Brain microvascular endothelial cell (primary cell): ENCODE results near the gene PELO.
A peak's percentile ranks its signal among the peaks of the same experiment; 100 is the strongest.
"Not testable (repeated sequence)": the region's sequence is repeated elsewhere in the genome, so short reads cannot be mapped to it uniquely, and the experiment has no call there.

Experiments
- DNase-seq: peaks from one replicate; pipeline ENCODE4 v3.0.0-alpha.2; 2020
- H3K27ac ChIP-seq: fragments of 250-450 bp; sonication (Bioruptor Pico); 2 replicates; pipeline ENCODE4 v1.5.1; 2020; ENCODE audit warnings: mild to moderate bottlenecking, moderate library complexity
- H3K27me3 ChIP-seq: fragments of 250-450 bp; sonication (Bioruptor Pico); replicated peaks from 2 replicates; pipeline ENCODE4 v1.5.1; 2020; ENCODE audit warnings: mild to moderate bottlenecking
- H3K36me3 ChIP-seq: fragments of 250-450 bp; sonication (Bioruptor Pico); replicated peaks from 2 replicates; pipeline ENCODE4 v1.5.1; 2020; ENCODE audit warnings: mild to moderate bottlenecking
- H3K4me3 ChIP-seq: 2 replicates; pipeline ENCODE4 v1.5.1; 2011; ENCODE audit warnings: low read depth, mild to moderate bottlenecking, control low read depth, low read length, moderate library complexity
- CTCF ChIP-seq: IDR thresholded peaks from 2 replicates; pipeline ENCODE4 v1.5.1; 2011; ENCODE audit warnings: low read depth, mild to moderate bottlenecking, moderate library complexity, low read length, control low read depth, inconsistent platforms; ENCODE audit errors: missing control alignments
- in situ Hi-C: cut with HindIII; loops from 2 replicates; pipeline ENCODE4 v1.10.0; 2017; ENCODE audit warnings: low sequenced_read_pairs, low pct_ligation_motif_present

PELO gene

GRCh38 chr5:52811067-52811749 lies 23.5 kb downstream of the PELO start:
- in situ Hi-C loops: no loop called here

GRCh38 chr5:52814352-52815148 lies 26.8 kb downstream of the PELO start:
- no peaks in the 10 kb centered on the region for H3K36me3 ChIP-seq

More at GRCh38 chr5:52811067-52811749, 23.5 kb downstream of the PELO start:
- H3K4me3 ChIP-seq: no peak overlapping the region
- TF ChIP-seq CTCF: no peak
- H3K36me3 ChIP-seq: no peaks in the 10 kb centered on the region
- DNase-seq: peak; percentile 67
- H3K27ac ChIP-seq: peak overlapping the region; percentile 63
- H3K27me3 ChIP-seq: no peaks in the 10 kb centered on the region

GRCh38 chr5:52817818-52818217 lies 30.1 kb downstream of the PELO start:
- Histone ChIP-seq H3K27me3 (no peaks in the 10 kb centered on the region), H3K27ac (no peak overlapping the region), H3K36me3 (no peaks in the 10 kb centered on the region), H3K4me3 (no peak overlapping the region)
- no peak for TF ChIP-seq CTCF
- in situ Hi-C loops: no loop called here
- DNase-seq: no peak

More at GRCh38 chr5:52814352-52815148, 26.8 kb downstream of the PELO start:
- TF ChIP-seq CTCF: no peak
- Histone ChIP-seq H3K27ac (no peak overlapping the region), H3K4me3 (no peak overlapping the region), H3K27me3 (no peaks in the 10 kb centered on the region)
- DNase-seq: no peak
- in situ Hi-C loops: no loop called here

GRCh38 chr5:52818360-52818759 lies 30.6 kb downstream of the PELO start:
- Histone ChIP-seq H3K4me3 (no peak overlapping the region), H3K27ac (no peak overlapping the region), H3K27me3 (no peaks in the 10 kb centered on the region), H3K36me3 (no peaks in the 10 kb centered on the region)
- no peak for DNase-seq
- TF ChIP-seq CTCF: no peak
- in situ Hi-C loops: no loop called here

DNA sequence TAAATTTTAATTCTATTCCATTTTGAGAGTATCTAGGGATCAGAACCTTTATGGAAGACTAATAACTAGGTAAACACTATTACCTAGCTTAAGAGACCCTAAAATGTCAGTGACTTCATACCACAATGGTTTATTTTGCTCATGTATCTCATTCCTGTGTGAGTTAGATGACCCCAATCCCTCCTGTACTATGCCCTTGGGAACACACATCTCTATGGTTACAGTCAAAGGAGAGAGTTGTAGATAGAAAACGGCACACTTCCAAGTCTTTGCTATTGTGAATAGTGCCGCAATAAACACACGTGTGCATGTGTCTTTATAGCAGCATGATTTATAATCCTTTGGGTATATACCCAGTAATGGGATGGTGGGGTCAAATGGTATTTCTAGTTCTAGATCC lies 31.1 kb downstream of the PELO start:
- H3K4me3 ChIP-seq, DNase-seq, H3K27me3 ChIP-seq, H3K27ac ChIP-seq, H3K36me3 ChIP-seq, in situ Hi-C loops: not testable (repeated sequence)

DNA sequence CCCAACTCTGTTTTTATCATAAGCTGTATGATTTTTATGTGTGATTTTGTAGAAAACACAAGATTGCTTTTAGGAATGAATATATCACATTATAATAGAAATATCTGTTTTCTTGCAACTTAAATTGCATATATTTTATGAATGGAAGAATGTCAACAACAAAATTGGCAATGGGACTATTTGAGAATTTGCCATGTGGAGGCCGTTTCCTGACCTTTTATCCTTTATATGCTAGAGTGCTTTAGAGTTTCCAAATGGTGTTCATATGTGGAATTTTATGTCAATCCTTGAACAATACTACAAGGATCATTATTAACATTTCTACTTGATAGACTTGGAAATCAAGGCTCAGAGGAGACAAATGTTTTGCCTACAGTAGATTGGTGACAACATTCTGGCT lies 34.2 kb downstream of the PELO start:
- no peak for TF ChIP-seq CTCF
- DNase-seq: no peak
- Histone ChIP-seq H3K36me3 (no peaks in the 10 kb centered on the region), H3K27me3 (no peaks in the 10 kb centered on the region), H3K27ac (no peak overlapping the region), H3K4me3 (no peak overlapping the region)
- in situ Hi-C loops: no loop called here
